ENCODE measurements around the gene TLE3.
"Not testable (repeated sequence)": the region's sequence is repeated elsewhere in the genome, so short reads cannot be mapped to it uniquely, and the experiment has no call there.

The TLE3 gene

DNA sequence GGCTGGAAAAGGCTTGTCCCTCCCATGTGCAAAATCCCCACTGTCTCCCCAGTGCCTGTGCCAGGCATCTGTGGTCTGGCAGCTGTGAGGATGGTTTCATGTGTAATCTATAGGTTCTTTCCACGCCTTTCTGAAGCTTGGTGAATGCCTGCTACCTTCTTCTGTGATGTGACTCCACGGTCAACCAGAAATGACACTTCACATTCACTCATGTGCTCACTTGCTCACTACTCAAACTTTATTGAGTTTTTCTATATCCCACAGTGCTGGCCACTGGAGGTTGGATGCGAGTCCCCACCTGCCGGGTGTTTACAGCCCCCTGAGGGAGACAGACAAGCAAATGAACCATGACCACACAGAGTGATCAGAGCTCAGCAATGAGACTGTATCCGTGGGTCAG, 27.9 kb upstream of the TLE3 start:
- no peak for DNase-seq

- no peak for DNase-seq
Measured at GRCh38 chr15:70121624-70122302, 24.0 kb upstream of the TLE3 start.

DNA sequence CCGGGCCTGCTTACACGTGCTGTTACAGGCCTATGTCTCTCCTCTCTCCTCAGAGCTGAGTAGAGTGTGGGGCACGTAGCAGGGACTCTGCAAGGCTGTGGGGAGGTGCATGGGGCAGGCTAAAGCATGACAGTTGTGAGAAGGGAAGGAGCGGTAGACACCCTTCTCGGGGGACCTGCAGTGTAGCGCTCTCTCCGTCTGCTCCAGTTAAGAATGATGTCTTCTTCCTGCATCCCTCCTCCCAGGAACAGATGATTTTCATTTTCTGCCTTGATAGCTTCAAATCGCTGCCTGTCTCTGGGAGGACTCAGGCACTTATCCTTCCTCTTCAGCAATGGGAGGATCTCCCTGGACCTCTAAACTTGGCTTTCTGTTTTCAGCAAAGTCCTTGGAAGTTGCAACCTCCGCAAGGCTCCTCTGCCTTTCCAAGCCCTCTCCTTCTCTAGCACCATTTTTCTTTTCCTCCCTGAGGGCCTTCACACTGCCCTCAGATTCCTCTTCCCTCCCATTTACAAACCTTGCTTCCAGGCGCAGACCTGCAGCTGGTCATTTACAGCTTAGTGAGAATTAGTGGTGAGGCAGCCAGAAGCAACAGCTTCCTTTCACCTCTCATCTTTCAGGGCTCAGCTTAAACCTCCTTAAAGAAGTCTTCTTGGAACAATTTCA, 23.4 kb upstream of the TLE3 start:
- no peak for DNase-seq

DNA sequence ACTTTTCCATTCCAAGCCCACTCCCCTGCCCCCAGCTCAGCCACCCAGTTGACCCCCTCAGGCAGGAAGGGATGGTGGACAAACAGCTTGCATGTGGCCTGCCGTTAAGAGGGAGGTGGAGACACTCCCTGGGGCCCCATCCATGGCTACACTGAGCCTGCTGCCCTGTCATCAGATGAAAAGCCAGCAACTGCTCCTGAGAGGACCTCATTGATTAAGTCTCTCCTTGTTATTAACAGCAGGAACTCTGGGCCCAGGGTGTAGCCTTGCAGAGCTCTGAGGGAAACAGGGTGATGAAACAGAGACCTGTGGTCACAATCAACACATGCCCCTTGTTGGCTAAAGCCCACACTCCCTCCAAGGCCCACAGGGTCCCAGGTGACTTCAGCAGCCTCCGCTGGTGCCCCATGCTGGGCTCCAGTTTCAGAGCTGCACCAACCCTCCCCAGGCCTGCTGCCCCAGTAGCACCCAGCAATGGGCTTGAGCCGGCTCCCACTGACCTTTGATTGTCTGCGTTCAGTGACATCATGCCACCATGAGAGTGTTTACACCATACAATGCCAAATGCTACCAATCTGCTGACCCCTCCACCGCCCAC, 22.3 kb upstream of the TLE3 start:
- DNase-seq: no peak

- no peak for DNase-seq
Measured at GRCh38 chr15:70118599-70118998, 20.9 kb upstream of the TLE3 start.

DNA sequence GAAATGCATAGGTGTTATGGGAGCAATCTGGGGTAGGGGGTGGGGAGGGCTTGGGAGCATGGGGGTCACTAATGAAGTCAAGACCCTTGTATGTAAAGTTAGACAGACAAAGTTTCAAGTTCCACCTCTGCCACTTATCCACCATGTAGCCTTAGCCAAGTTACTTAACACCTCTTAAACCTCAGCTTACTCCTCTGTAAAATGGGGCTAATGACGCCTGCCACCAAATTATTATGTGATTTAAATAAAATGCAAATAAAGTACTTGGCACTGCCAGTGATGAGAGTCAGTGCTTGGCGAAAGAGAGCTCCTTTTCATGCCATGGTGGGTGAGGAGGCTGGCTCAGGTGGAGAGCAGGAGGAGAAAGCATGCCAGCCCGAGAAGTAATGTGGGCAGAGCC, 18.6 kb upstream of the TLE3 start:
- DNase-seq: no peak

GRCh38 chr15:70114221-70114620, 16.5 kb upstream of the TLE3 start:
- DNase-seq: no peak

- no peak for DNase-seq
Measured at GRCh38 chr15:70113304-70113700, 15.6 kb upstream of the TLE3 start.

DNA sequence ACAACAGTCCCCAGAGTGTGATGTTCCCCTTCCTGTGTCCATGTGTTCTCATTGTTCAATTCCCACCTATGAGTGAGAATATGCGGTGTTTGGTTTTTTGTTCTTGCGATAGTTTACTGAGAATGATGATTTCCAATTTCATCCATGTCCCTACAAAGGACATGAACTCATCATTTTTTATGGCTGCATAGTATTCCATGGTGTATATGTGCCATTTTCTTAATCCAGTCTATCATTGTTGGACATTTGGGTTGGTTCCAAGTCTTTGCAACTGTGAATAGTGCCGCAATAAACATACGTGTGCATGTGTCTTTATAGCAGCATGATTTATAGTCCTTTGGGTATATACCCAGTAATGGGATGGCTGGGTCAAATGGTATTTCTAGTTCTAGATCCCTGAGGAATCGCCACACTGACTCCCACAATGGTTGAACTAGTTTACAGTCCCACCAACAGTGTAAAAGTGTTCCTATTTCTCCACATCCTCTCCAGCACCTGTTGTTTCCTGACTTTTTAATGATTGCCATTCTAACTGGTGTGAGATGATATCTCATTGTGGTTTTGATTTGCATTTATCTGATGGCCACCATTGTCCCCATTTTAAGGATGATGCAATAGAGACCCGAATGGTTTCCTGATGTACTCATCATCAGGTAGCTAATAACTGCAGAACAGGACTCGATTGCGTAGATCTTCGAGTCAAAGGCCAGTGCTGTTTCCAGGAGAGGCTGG, 15.0 kb upstream of the TLE3 start:
- not testable (repeated sequence) for DNase-seq

- no peak for DNase-seq
Measured at GRCh38 chr15:70112074-70112395, 14.3 kb upstream of the TLE3 start.

DNA sequence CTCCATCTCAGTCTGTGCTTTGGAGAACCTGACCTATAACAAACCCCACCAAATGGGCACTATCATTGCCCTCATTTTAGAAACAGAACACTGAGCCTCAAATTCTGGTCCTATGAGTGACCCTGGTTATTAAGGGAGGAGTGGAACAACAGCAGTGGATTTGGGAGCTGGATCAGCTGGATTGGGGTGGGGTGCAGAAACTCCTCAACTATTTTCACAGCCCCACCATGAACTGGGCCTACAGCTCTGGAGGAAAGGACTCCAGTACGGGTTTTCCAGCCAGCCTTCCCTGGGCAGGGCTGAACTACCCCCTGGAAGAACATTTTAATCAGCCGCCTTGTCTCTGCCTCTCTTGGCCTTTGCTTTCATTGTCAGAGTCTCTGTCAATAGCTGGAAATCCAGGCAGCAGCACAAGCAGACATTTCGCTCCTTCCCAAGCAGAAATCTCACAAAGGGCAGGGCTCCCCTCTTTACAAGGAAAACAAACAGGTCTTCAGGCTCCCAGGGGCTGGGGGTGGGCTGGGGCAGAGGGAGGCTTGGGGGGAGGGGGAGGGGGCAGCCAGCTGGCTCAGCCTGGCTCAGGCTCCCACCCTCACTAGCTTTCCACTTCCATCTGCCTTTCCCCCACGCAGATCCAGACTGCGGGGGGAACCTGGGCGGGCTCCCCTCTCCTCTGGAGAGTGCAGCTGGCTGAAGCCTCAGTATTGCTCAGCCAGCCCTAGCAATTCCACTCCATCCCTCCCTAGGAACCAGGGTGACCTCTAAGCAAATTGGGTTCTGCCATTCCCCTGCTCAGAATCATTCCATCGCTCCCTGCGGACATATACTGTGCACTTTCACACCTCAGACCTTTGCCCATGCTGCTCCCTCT, 13.7 kb upstream of the TLE3 start:
- DNase-seq: peak; percentile 45

- DNase-seq: no peak
Measured at GRCh38 chr15:70109978-70110377, 12.3 kb upstream of the TLE3 start.

DNA sequence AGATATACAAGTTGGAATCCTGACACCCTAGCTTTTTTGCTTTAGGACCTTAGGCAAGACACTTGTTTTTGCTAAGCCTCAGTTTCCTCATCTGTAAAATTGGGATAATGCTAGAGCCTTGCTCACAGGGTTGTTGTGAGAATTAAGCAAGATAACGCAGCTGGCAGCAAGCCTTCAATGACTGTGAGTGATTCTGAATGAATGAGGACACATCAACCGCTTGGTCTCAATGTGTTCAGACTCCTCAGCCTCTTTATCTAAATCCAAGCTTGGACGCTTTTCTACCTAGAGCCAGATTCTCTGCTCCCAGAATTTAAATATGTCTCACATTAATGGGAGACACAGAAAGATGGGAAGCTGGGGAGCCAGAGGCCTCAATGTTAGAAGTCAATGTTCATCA, 11.8 kb upstream of the TLE3 start:
- no peak for DNase-seq

- no peak for DNase-seq
Measured at GRCh38 chr15:70103880-70104626, 6.3 kb upstream of the TLE3 start.

- no peak for DNase-seq
Measured at GRCh38 chr15:70102827-70103226, 5.1 kb upstream of the TLE3 start.

DNA sequence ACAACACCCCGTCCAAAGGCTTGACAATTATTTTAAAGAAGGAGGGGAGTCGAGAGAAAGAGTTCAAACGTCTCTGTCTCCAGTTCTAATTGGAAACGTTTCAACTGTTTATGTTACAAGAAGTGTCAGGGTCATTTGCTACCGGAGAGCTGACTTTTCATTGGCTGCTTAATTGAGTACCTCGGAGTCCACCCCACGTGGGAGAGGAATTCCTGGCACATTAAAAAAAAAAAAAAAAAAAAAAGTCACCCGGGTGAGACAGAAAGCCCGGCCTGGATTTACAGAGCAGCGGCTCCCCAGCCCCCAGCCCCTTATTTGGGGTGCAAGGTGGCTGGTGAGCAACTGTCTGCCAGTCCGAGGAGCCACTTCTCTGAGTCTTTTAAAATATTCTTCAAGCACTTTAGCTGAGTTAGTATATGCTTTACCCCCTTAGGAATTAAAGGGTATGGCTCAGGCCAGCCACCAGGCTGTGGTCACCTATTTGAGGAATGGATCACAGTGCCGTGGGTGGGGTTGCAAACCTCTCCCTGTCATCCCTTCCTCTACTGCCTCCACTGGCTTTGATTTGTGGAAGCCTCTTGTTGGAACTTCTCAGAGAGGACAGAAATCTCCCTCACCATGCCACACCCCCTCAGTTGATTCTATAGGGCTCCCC, 3.9 kb upstream of the TLE3 start:
- peak; percentile 47 for DNase-seq

DNA sequence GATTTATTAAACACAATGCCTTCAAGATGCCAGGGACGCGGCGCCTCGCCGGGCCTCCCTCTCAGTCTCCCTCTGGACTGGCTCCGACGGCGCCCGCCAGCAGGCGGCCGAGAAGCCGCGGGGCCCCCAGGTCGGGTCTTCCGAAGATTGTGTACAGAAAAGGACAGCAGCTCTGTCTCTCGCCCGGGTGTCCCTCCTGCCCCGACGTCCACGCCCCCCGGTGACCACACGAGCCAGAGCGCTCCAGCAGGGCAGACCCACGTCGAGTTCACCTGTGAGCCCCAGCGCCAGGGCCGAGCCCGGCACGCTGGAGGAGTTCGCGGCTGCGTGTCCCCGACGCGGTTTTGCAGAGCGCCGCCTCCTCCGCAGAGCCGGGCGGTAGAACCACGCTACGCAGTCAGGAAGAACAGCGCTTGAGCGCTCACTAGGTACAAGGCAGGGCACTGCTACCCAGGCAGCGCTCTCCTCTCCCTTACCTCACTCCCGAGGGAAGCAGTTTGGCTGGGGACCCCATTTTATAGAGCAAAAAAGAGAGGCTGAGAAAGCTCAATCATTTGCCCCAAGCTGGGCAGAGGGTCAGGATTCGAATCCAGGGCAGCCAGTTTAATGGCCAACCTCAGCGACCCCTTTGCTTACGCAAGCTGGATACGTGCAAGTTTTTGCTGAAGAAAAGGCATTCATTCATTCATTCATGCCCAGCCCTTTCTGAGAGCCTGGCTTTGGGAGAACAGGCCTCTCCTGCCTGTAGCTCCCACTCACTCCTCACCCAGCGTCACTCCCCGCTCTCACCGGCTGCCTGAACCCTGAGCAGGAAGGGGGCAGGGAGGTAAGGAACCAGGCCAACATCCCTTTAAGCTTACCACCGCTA, 3.0 kb upstream of the TLE3 start:
- DNase-seq: no peak

DNA sequence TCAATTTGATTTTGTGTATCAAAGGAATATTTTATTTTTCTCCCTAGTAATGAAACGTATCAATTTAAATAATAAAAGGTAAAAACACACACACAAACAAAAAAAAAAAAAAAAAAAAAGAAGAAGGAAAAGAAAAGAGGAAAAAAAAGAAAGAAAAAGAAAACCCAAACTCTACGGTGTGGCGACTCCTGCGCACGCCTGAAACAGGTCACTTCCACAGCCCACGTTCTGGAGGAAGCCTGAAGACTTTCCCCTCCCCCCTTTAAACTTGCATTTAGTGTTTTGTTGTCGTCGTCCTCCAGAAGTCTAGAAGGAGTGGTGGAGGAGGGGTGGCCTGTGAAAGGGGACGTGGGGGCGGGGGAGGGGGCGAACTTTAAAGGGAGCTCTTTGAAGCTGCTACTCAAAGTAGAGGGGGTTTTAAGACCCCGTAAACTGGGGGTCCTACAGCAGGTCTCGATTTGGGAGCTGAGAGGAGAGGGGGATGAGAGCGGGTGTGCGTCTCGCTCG, 2.3 kb upstream of the TLE3 start:
- DNase-seq: no peak

- DNase-seq: peak; percentile 88
Measured at GRCh38 chr15:70099167-70099966, 1.6 kb upstream of the TLE3 start.

All from NCI-H510A (cell line).